Mesendoderm (in vitro differentiated cells): Measurements from ENCODE around the gene ZBTB3.

Experiments used
- DNase-seq: peaks from one replicate; pipeline ENCODE4 v3.0.0; 2013
- H2AK5ac ChIP-seq: 2 replicates; pipeline ENCODE4 v1.6.1; 2013; ENCODE audit warnings: low read length, inconsistent platforms
- H2BK120ac ChIP-seq: 2 replicates; pipeline ENCODE4 v1.6.1; 2013; ENCODE audit warnings: low read depth, mild to moderate bottlenecking, low read length, moderate library complexity, mixed read lengths
- H2BK15ac ChIP-seq: replicated peaks from 2 replicates; pipeline ENCODE4 v1.6.1; 2013; ENCODE audit warnings: low read depth, mild to moderate bottlenecking, moderate library complexity
- H2BK5ac ChIP-seq: 2 replicates; pipeline ENCODE4 v1.6.1; 2013; ENCODE audit warnings: low read length, inconsistent platforms
- H3K18ac ChIP-seq: 2 replicates; pipeline ENCODE4 v1.6.1; 2013; ENCODE audit warnings: mild to moderate bottlenecking, low read length, mixed read lengths
- H3K23ac ChIP-seq: one replicate; pipeline ENCODE4 v1.6.1; 2013; ENCODE audit warnings: low read length
- H3K27ac ChIP-seq: 2 replicates; pipeline ENCODE4 v1.5.1; 2013; ENCODE audit warnings: low read depth, mild to moderate bottlenecking, inconsistent platforms, low read length, moderate library complexity
- H3K27me3 ChIP-seq: 2 replicates; pipeline ENCODE4 v1.6.1; 2013; ENCODE audit warnings: low read length, control low read depth, mild to moderate bottlenecking, inconsistent platforms; ENCODE audit not compliant: insufficient read depth, poor library complexity
- H3K36me3 ChIP-seq: 2 replicates; pipeline ENCODE4 v1.6.1; 2013; ENCODE audit warnings: low read length, inconsistent platforms; ENCODE audit not compliant: control insufficient read depth, insufficient read depth
- H3K4ac ChIP-seq: one replicate; pipeline ENCODE4 v1.6.1; 2013; ENCODE audit warnings: low read depth, mild to moderate bottlenecking, low read length, moderate library complexity
- H3K4me1 ChIP-seq: 2 replicates; pipeline ENCODE4 v1.6.1; 2013; ENCODE audit warnings: low read depth, low read length, inconsistent platforms; ENCODE audit not compliant: control insufficient read depth
- H3K4me2 ChIP-seq: 2 replicates; pipeline ENCODE4 v1.6.1; 2013; ENCODE audit warnings: low read length
- H3K4me3 ChIP-seq: 2 replicates; pipeline ENCODE4 v1.5.1; 2013; ENCODE audit warnings: mild to moderate bottlenecking, low read length
- H3K56ac ChIP-seq: one replicate; pipeline ENCODE4 v1.6.1; 2013; ENCODE audit warnings: low read length
- H3K79me1 ChIP-seq: 2 replicates; pipeline ENCODE4 v1.6.1; 2013; ENCODE audit warnings: low read length, inconsistent platforms
- H3K79me2 ChIP-seq: 2 replicates; pipeline ENCODE4 v1.6.1; 2013; ENCODE audit warnings: mild to moderate bottlenecking, low read length; ENCODE audit not compliant: control insufficient read depth, insufficient read depth
- H3K9ac ChIP-seq: 2 replicates; pipeline ENCODE4 v1.6.1; 2013; ENCODE audit warnings: low read length, inconsistent platforms
- H4K5ac ChIP-seq: one replicate; pipeline ENCODE4 v1.6.1; 2013; ENCODE audit warnings: low read length
- H4K8ac ChIP-seq: one replicate; pipeline ENCODE4 v1.6.1; 2013; ENCODE audit warnings: low read depth, mild to moderate bottlenecking, control low read depth, low read length, moderate library complexity
- WGBS: extraction: QIAGEN DNeasy Blood & Tissue Kit; methylation state at CpG from one replicate; pipeline ENCODE4 v1.1.7; 2013; ENCODE audit warnings: low lambda C conversion rate, missing lambda C conversion rate; ENCODE audit not compliant: insufficient coverage; ENCODE audit errors: extremely low coverage; 5-methylcytosine and 5-hydroxymethylcytosine counted together

ZBTB3 gene

GRCh38 chr11:62708392-62708791 lies 45.6 kb downstream of the ZBTB3 start:
- Histone ChIP-seq H3K79me2 (peaks cover 9% of the 10 kb centered on the region), H2BK15ac (no peak overlapping the region), H2BK5ac (no peak overlapping the region), H3K4me2 (peak overlapping the region; percentile 99), H2AK5ac (peak overlapping the region; percentile 90), H3K36me3 (peaks cover 5% of the 10 kb centered on the region), H3K56ac (peak overlapping the region; percentile 97), H3K18ac (no peak overlapping the region), H3K27me3 (no peaks in the 10 kb centered on the region), H3K23ac (no peak overlapping the region), H2BK120ac (no peak overlapping the region), H4K5ac (peak overlapping the region; percentile 87), H3K4ac (no peak overlapping the region), H3K27ac (no peak overlapping the region), H3K4me1 (peaks cover 13% of the 10 kb centered on the region), H3K79me1 (peaks cover 7% of the 10 kb centered on the region), H3K4me3 (no peak overlapping the region), H3K9ac (peak overlapping the region; percentile 94), H4K8ac (no peak overlapping the region)
- DNase-seq: peak; percentile 42
- no CpG with 5 or more reads among the region's 5 CpGs for WGBS

GRCh38 chr11:62707277-62707861 lies 46.6 kb downstream of the ZBTB3 start, which contains the start of the genes BSCL2 and GNG3:
BSCL2 (minus strand) TSS chr11:62707424; CDS start chr11:62707195, 229 bp downstream.
GNG3 (plus strand) TSS chr11:62707676; CDS start chr11:62708296, 620 bp downstream.
- H3K79me1 ChIP-seq: peaks cover 7% of the 10 kb centered on the region
- peak within 1 kb of the TSS; percentile 94 for H3K9ac ChIP-seq
- H3K27ac ChIP-seq: peak within 1 kb of the TSS; percentile 40
- no peak within 1 kb of the TSS for H2BK120ac ChIP-seq
- peak within 1 kb of the TSS; percentile 97 for H3K56ac ChIP-seq
- no peak within 1 kb of the TSS for H4K5ac ChIP-seq
- H3K79me2 ChIP-seq: peaks cover 9% of the 10 kb centered on the region
- H3K27me3 ChIP-seq: no peaks in the 10 kb centered on the region
- H3K18ac ChIP-seq: no peak within 1 kb of the TSS
- WGBS: no CpG with 5 or more reads among the region's 10 CpGs
- peak within 1 kb of the TSS; percentile 59 for H3K4me3 ChIP-seq
- peak; percentile 100 for DNase-seq
- H3K23ac ChIP-seq: peak within 1 kb of the TSS; percentile 67
- peak within 1 kb of the TSS; percentile 90 for H2AK5ac ChIP-seq
- peak within 1 kb of the TSS; percentile 99 for H3K4me2 ChIP-seq
- peak within 1 kb of the TSS; percentile 60 for H4K8ac ChIP-seq
- H3K36me3 ChIP-seq: peaks cover 4% of the 10 kb centered on the region
- H2BK15ac ChIP-seq: no peak within 1 kb of the TSS
- H3K4ac ChIP-seq: peak within 1 kb of the TSS; percentile 1
- peaks cover 13% of the 10 kb centered on the region for H3K4me1 ChIP-seq
- peak within 1 kb of the TSS; percentile 49 for H2BK5ac ChIP-seq

- no peak overlapping the region for H2BK120ac ChIP-seq
- H3K23ac ChIP-seq: no peak overlapping the region
- peak overlapping the region; percentile 1 for H3K4ac ChIP-seq
- peaks cover 7% of the 10 kb centered on the region for H3K79me1 ChIP-seq
- H3K27me3 ChIP-seq: no peaks in the 10 kb centered on the region
- no CpG with 5 or more reads among the region's 8 CpGs for WGBS
- H3K36me3 ChIP-seq: peaks cover 3% of the 10 kb centered on the region
- H4K8ac ChIP-seq: peak overlapping the region; percentile 60
- H2AK5ac ChIP-seq: no peak overlapping the region
- H3K56ac ChIP-seq: peak overlapping the region; percentile 91
- peak overlapping the region; percentile 40 for H3K27ac ChIP-seq
- H3K4me2 ChIP-seq: peak overlapping the region; percentile 99
- no peak overlapping the region for H2BK15ac ChIP-seq
- no peak overlapping the region for H3K18ac ChIP-seq
- H3K9ac ChIP-seq: peak overlapping the region; percentile 94
- H3K4me1 ChIP-seq: peaks cover 13% of the 10 kb centered on the region
- peaks cover 9% of the 10 kb centered on the region for H3K79me2 ChIP-seq
- no peak overlapping the region for H4K5ac ChIP-seq
- no peak for DNase-seq
- H3K4me3 ChIP-seq: peak overlapping the region; percentile 59
- peak overlapping the region; percentile 49 for H2BK5ac ChIP-seq
These were observed 47.1 kb downstream of the ZBTB3 start for GRCh38 chr11:62706850-62707247.

- no peak overlapping the region for H2BK15ac ChIP-seq
- H3K23ac ChIP-seq: peak overlapping the region; percentile 67
- H3K4me3 ChIP-seq: peak overlapping the region; percentile 83
- H2BK120ac ChIP-seq: no peak overlapping the region
- peaks cover 7% of the 10 kb centered on the region for H3K79me1 ChIP-seq
- no CpG with 5 or more reads among the region's 73 CpGs for WGBS
- H3K4me2 ChIP-seq: peak overlapping the region; percentile 99
- H3K36me3 ChIP-seq: peaks cover 3% of the 10 kb centered on the region
- H3K56ac ChIP-seq: peak overlapping the region; percentile 91
- peak overlapping the region; percentile 94 for H3K9ac ChIP-seq
- H4K5ac ChIP-seq: no peak overlapping the region
- H2AK5ac ChIP-seq: peak overlapping the region; percentile 71
- no peak overlapping the region for H4K8ac ChIP-seq
- no peaks in the 10 kb centered on the region for H3K27me3 ChIP-seq
- H3K27ac ChIP-seq: peak overlapping the region; percentile 40
- peak; percentile 97 for DNase-seq
- peaks cover 13% of the 10 kb centered on the region for H3K4me1 ChIP-seq
- H2BK5ac ChIP-seq: peak overlapping the region; percentile 31
- H3K79me2 ChIP-seq: peaks cover 9% of the 10 kb centered on the region
- no peak overlapping the region for H3K4ac ChIP-seq
- H3K18ac ChIP-seq: no peak overlapping the region
These were observed 47.8 kb downstream of the ZBTB3 start for GRCh38 chr11:62705880-62706849.

- H3K79me1 ChIP-seq: peaks cover 7% of the 10 kb centered on the region
- peak overlapping the region; percentile 89 for H3K56ac ChIP-seq
- H3K79me2 ChIP-seq: peaks cover 9% of the 10 kb centered on the region
- no peak overlapping the region for H4K5ac ChIP-seq
- H3K4me3 ChIP-seq: peak overlapping the region; percentile 83
- H3K23ac ChIP-seq: no peak overlapping the region
- peak overlapping the region; percentile 84 for H3K9ac ChIP-seq
- H3K36me3 ChIP-seq: no peaks in the 10 kb centered on the region
- no peak overlapping the region for H2BK15ac ChIP-seq
- WGBS: no CpG with 5 or more reads among the region's 7 CpGs
- peaks cover 13% of the 10 kb centered on the region for H3K4me1 ChIP-seq
- DNase-seq: peak; percentile 39
- no peak overlapping the region for H3K4ac ChIP-seq
- H3K27me3 ChIP-seq: no peaks in the 10 kb centered on the region
- H2BK5ac ChIP-seq: no peak overlapping the region
- no peak overlapping the region for H2BK120ac ChIP-seq
- peak overlapping the region; percentile 47 for H3K4me2 ChIP-seq
- no peak overlapping the region for H3K18ac ChIP-seq
- no peak overlapping the region for H3K27ac ChIP-seq
- H4K8ac ChIP-seq: no peak overlapping the region
- H2AK5ac ChIP-seq: no peak overlapping the region
These were observed 48.5 kb downstream of the ZBTB3 start for GRCh38 chr11:62705413-62705812.
